Testis (tissue), 2 donors: ENCODE data around the gene LTBP1.

Experiments used
- POLR2A ChIP-seq: fragments of 450-650 bp; IDR thresholded peaks from one replicate; pipeline ENCODE4 v1.6.1; 2017; ENCODE audit warnings: antibody characterized with exemption, mild to moderate bottlenecking, moderate library complexity
- TF ChIP-seq, protein P1 (sequence below), 3 experiments: fragments of 450-650 bp in 2 of 3; fragments of 200-600 bp in 1 of 3; sonication (generic) in 1 of 3; IDR thresholded peaks; one replicate each; pipeline ENCODE4 v1.5.1; 2016 to 2019; ENCODE audit warnings: antibody characterized with exemption in 3 of 3, mild to moderate bottlenecking in 2 of 3, moderate library complexity in 1 of 3

DNA sequence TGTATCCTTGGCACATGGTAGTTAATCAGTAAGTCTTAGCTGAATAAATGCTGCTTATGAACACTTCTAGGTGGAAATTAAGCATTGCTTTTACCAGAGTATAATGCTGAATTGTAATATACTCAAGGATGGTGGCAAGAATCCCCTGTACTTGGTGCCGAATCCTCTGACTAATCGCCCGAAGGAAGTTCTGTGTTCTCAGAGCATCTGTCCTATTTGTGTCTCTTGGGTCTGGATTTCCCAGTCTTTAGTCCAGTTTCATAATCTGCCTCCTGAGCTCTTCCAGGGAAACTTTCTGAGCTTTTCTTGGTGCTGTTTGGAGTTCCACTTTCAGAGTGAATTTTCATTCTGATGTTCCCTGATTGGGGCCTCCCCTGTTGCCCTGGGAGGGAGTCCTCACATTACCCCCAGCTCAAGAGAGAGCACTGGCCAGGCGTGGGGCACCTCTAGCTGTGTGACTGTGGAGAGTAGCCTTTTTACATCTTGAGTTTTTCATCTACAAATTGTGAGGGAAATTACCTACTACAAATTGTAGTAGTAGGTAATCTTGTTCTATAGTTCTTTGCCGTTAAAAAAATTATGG, 144.9 kb downstream of the LTBP1 start:
- no peak for TF ChIP-seq POLR2A
- TF ChIP-seq, protein P1, sequence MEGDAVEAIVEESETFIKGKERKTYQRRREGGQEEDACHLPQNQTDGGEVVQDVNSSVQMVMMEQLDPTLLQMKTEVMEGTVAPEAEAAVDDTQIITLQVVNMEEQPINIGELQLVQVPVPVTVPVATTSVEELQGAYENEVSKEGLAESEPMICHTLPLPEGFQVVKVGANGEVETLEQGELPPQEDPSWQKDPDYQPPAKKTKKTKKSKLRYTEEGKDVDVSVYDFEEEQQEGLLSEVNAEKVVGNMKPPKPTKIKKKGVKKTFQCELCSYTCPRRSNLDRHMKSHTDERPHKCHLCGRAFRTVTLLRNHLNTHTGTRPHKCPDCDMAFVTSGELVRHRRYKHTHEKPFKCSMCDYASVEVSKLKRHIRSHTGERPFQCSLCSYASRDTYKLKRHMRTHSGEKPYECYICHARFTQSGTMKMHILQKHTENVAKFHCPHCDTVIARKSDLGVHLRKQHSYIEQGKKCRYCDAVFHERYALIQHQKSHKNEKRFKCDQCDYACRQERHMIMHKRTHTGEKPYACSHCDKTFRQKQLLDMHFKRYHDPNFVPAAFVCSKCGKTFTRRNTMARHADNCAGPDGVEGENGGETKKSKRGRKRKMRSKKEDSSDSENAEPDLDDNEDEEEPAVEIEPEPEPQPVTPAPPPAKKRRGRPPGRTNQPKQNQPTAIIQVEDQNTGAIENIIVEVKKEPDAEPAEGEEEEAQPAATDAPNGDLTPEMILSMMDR (IDR thresholded peaks at IDR 0.05), result no peak
